ENCODE results near the gene KRTAP10-2.
"Not testable (repeated sequence)": the region's sequence is repeated elsewhere in the genome, so short reads cannot be mapped to it uniquely, and the experiment has no call there.

The KRTAP10-2 gene

GRCh38 chr21:44551340-44551961 is at the start of gene KRTAP10-2:
TSS of gene KRTAP10-2 (minus strand) at chr21:44551505. CDS start at chr21:44551458, 47 bp downstream.
- DNase-seq (ENCODE audit: low read depth) = no peak

GRCh38 chr21:44601091-44601490 is 49.8 kb upstream of the KRTAP10-2 start:
- not testable (repeated sequence) for DNase-seq (ENCODE audit: low read depth)

GRCh38 chr21:44600118-44600978 is 49.0 kb upstream of the KRTAP10-2 start, which contains the start of gene KRTAP10-7:
TSS of gene KRTAP10-7 (plus strand) at chr21:44600597. CDS start at chr21:44600622, 25 bp downstream.
- not testable (repeated sequence) for DNase-seq (ENCODE audit: low read depth)

- DNase-seq (ENCODE audit: low read depth) = no peak
These were observed 48.1 kb upstream of the KRTAP10-2 start for GRCh38 chr21:44599264-44600029.

GRCh38 chr21:44598061-44598460 is 46.8 kb upstream of the KRTAP10-2 start:
- DNase-seq (ENCODE audit: low read depth) = no peak

GRCh38 chr21:44596068-44596725 is 44.9 kb upstream of the KRTAP10-2 start:
- DNase-seq (ENCODE audit: low read depth) = no peak

GRCh38 chr21:44595524-44595923 is 44.2 kb upstream of the KRTAP10-2 start:
- no peak for DNase-seq (ENCODE audit: low read depth)

- DNase-seq (ENCODE audit: low read depth) = no peak
These were observed 43.2 kb upstream of the KRTAP10-2 start for GRCh38 chr21:44594406-44594916.

- DNase-seq (ENCODE audit: low read depth) = no peak
These were observed 42.5 kb upstream of the KRTAP10-2 start for GRCh38 chr21:44593598-44594405.

GRCh38 chr21:44592446-44593311 is 41.4 kb upstream of the KRTAP10-2 start, which contains the start of gene KRTAP10-6:
TSS of gene KRTAP10-6 (minus strand) at chr21:44592505. CDS start at chr21:44592484, 21 bp downstream.
- no peak for DNase-seq (ENCODE audit: low read depth)

GRCh38 chr21:44591801-44592130 is 40.5 kb upstream of the KRTAP10-2 start:
- DNase-seq (ENCODE audit: low read depth) = not testable (repeated sequence)

GRCh38 chr21:44590897-44591800 is 39.8 kb upstream of the KRTAP10-2 start:
- not testable (repeated sequence) for DNase-seq (ENCODE audit: low read depth)

GRCh38 chr21:44590311-44590721 is 39.0 kb upstream of the KRTAP10-2 start:
- DNase-seq (ENCODE audit: low read depth) = no peak

GRCh38 chr21:44589586-44590305 is 38.4 kb upstream of the KRTAP10-2 start:
- no peak for DNase-seq (ENCODE audit: low read depth)

- DNase-seq (ENCODE audit: low read depth) = no peak
These were observed 37.8 kb upstream of the KRTAP10-2 start for GRCh38 chr21:44589094-44589493.

GRCh38 chr21:44585892-44586291 is 34.6 kb upstream of the KRTAP10-2 start:
- no peak for DNase-seq (ENCODE audit: low read depth)

- no peak for DNase-seq (ENCODE audit: low read depth)
These were observed 32.5 kb upstream of the KRTAP10-2 start for GRCh38 chr21:44583800-44584147.

All from amniotic epithelial cell (primary cell).